Astrocyte (in vitro differentiated cells and primary cell): ENCODE results near the gene ARNT2. TPM values are rescaled to one million over a fixed set of nuclear protein-coding genes. Genes with fewer than 3 reads are reported as not detected.

Experiments
- microRNA-seq: library from miRNA; unstranded; fragments of <30 nt; microRNA quantifications from one replicate; pipeline ENCODE4 v1.2.0, GENCODE V29; 2020
- total RNA-seq: library from RNA; stranded (reverse); gene quantifications from 2 replicates; pipeline ENCODE4 v1.2.1, GENCODE V29; 2021

ARNT2 gene
- total RNA-seq, 1 donor from 2014 or later = 3.5 TPM

Small RNA genes lying within 50 kb of the gene (microRNA-seq; reads per million reads assigned to microRNA genes)
- not detected for gene MIR5572

Other genes starting within 250 kb of the ARNT2 start
- gene CTXND1, start 152.2 kb upstream of the ARNT2 start, total RNA-seq = not detected in 2 replicates